Upper lobe of left lung (tissue), 6 donors: ENCODE measurements around the gene GIT2. TPM values are rescaled to one million over a fixed set of nuclear protein-coding genes. Genes with fewer than 3 reads are reported as not detected.

Experiments
- ATAC-seq, 2 donors: fragments of 200-7000 bp; cut with Tn5 transposase; one replicate each; pipeline ENCODE4 v1.9.1; 2022; ENCODE audit warnings: mild to moderate bottlenecking in 2 of 2, moderate library complexity in 2 of 2; ENCODE audit not compliant: low FRiP score in 2 of 2
- DNase-seq, 2 donors: peaks; one replicate each; pipeline ENCODE4 v3.0.0-alpha.2; 2019 to 2020
- H3K27ac ChIP-seq, 4 donors: fragments of 200-600 bp; sonication (generic); one replicate each; pipeline ENCODE4 v1.5.1; 2016 to 2019
- H3K27me3 ChIP-seq, 4 donors: fragments of 200-600 bp; sonication (generic); one replicate each; pipeline ENCODE4 v1.5.1; 2017 to 2019
- H3K36me3 ChIP-seq, 4 donors: fragments of 200-600 bp; sonication (generic); one replicate each; pipeline ENCODE4 v1.5.1; 2016 to 2019
- H3K4me1 ChIP-seq, 4 donors: fragments of 200-600 bp; sonication (generic); one replicate each; pipeline ENCODE4 v1.5.1; 2018 to 2019
- H3K4me3 ChIP-seq, 4 donors: fragments of 200-600 bp; sonication (generic); one replicate each; pipeline ENCODE4 v1.5.1; 2017 to 2019; ENCODE audit warnings: mild to moderate bottlenecking in 2 of 4, moderate library complexity in 1 of 4
- H3K9me3 ChIP-seq, 4 donors: fragments of 200-600 bp; sonication (generic); one replicate each; pipeline ENCODE4 v1.5.1; 2018 to 2019
- EP300 ChIP-seq, 4 donors: sonication (generic); formaldehyde crosslinking; IDR thresholded peaks; one replicate each; pipeline ENCODE4 v1.5.1; 2017; ENCODE audit warnings: antibody characterized with exemption in 4 of 4, control low read depth in 2 of 4
- POLR2A ChIP-seq, 4 donors: fragments of 450-650 bp; IDR thresholded peaks; one replicate each; pipeline ENCODE4 v1.5.1; 2016 to 2017; ENCODE audit warnings: antibody characterized with exemption in 4 of 4, mild to moderate bottlenecking in 2 of 4
- POLR2AphosphoS5 ChIP-seq, 2 donors: sonication (generic); formaldehyde crosslinking; IDR thresholded peaks; one replicate each; pipeline ENCODE4 v1.5.1; 2017; ENCODE audit warnings: antibody characterized with exemption in 2 of 2
- WGBS, 2 donors: methylation state at CpG; one replicate each; pipeline ENCODE4 v1.1.5; 2017 to 2018; 5-methylcytosine and 5-hydroxymethylcytosine counted together
- total RNA-seq, 6 donors: library from RNA; depleted of rRNA in 4 of 6; stranded (reverse); fragments of >200 nt in 4 of 6; gene quantifications; one replicate each; pipeline versions ENCODE4 v1.1.0 to v1.2.1, GENCODE V29; 2016 to 2021
- TF ChIP-seq, protein P1 (sequence below), 6 experiments: fragments of 450-650 bp in 4 of 6; fragments of 200-600 bp in 2 of 6; sonication (generic) in 2 of 6; IDR thresholded peaks; one replicate each; pipeline ENCODE4 v1.5.1; 2016 to 2019; ENCODE audit warnings: antibody characterized with exemption in 6 of 6
- donor health status: DM: no; HTN: no; CAD: no; lungs with moderate emphysema.
- donor health status: DM: no; HTN: yes; CAD: no; lungs with severe emphysema.

GIT2 gene
- total RNA-seq, 6 donors from 2014 or later, result 45.1 to 89.1 (median 55.3) TPM

DNA sequence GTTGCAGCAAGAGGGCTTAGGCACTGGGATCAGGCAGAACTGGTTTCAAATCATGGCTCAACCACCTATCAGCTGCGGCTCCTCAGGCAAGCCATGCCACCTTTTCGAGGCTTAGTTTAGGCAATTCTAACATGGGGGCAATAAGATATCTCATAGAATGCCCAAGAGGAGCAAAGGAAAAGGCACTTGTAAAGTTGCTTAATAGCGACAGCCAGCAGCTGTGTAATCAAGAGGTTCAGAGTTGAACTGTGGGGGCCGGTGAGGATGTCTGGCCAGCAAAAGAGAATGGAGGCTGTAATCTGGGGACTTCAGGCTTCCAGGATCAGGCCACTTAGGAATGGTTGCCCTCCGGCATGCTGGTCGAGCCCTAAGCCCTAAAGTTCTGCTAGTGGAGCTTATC lies 99.1 kb downstream of the GIT2 start:
- Histone ChIP-seq H3K27ac (no peak overlapping the region), H3K27me3 (no peaks in the 10 kb centered on the region), H3K4me3 (no peak overlapping the region), H3K36me3 (no peaks in the 10 kb centered on the region), H3K9me3 (no peaks in the 10 kb centered on the region), H3K4me1 (peaks cover 16 to 20% (median 18%) of the 10 kb centered on the region in 4 donors)
- DNase-seq, result no peak
- WGBS, 2 donors, result 84 to 88% methylated on average over 6 of the region's 6 CpGs
- no peak for ATAC-seq
- TF ChIP-seq, protein P1, sequence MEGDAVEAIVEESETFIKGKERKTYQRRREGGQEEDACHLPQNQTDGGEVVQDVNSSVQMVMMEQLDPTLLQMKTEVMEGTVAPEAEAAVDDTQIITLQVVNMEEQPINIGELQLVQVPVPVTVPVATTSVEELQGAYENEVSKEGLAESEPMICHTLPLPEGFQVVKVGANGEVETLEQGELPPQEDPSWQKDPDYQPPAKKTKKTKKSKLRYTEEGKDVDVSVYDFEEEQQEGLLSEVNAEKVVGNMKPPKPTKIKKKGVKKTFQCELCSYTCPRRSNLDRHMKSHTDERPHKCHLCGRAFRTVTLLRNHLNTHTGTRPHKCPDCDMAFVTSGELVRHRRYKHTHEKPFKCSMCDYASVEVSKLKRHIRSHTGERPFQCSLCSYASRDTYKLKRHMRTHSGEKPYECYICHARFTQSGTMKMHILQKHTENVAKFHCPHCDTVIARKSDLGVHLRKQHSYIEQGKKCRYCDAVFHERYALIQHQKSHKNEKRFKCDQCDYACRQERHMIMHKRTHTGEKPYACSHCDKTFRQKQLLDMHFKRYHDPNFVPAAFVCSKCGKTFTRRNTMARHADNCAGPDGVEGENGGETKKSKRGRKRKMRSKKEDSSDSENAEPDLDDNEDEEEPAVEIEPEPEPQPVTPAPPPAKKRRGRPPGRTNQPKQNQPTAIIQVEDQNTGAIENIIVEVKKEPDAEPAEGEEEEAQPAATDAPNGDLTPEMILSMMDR (IDR thresholded peaks at IDR 0.05), result no peak
- no peak for TF ChIP-seq EP300 (IDR thresholded peaks at IDR 0.05)
- no peak for TF ChIP-seq POLR2A (IDR thresholded peaks at IDR 0.05)
- no peak for TF ChIP-seq POLR2AphosphoS5 (IDR thresholded peaks at IDR 0.05)

DNA sequence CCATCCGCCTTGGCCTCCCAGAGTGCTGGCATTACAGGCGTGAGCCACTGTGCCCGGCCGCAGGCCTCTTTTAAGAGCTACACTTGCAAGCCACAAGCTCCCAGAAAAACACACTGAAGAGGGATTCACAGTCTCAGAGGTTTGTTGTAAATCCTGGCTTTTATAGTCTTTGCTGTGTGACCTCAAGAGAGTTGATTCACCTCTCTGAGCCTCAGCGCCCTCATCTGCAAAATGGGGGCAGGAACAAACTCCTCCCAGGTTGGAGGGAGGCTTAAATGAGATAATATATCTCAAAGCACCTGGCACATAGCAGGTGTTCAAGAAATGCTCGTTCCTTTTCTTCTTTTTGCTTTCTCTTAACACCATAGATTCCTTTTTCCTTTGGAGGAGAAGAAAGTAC lies 100.0 kb downstream of the GIT2 start:
- peaks cover 8 to 12% (median 10%) of the 10 kb centered on the region in 4 donors for H3K4me1 ChIP-seq
- H3K4me3 ChIP-seq, result no peak overlapping the region
- ATAC-seq (no peak), DNase-seq (no peak)
- H3K36me3 ChIP-seq, result no peaks in the 10 kb centered on the region
- TF ChIP-seq POLR2A (IDR thresholded peaks at IDR 0.05) (no peak), EP300 (IDR thresholded peaks at IDR 0.05) (no peak), POLR2AphosphoS5 (IDR thresholded peaks at IDR 0.05) (no peak)
- TF ChIP-seq, protein P1 (IDR thresholded peaks at IDR 0.05), result no peak
- 87 to 91% methylated on average over 5 to 6 of the region's 6 CpGs for WGBS, 2 donors
- no peak overlapping the region for H3K27ac ChIP-seq
- H3K9me3 ChIP-seq, result no peaks in the 10 kb centered on the region
- H3K27me3 ChIP-seq, result no peaks in the 10 kb centered on the region

DNA sequence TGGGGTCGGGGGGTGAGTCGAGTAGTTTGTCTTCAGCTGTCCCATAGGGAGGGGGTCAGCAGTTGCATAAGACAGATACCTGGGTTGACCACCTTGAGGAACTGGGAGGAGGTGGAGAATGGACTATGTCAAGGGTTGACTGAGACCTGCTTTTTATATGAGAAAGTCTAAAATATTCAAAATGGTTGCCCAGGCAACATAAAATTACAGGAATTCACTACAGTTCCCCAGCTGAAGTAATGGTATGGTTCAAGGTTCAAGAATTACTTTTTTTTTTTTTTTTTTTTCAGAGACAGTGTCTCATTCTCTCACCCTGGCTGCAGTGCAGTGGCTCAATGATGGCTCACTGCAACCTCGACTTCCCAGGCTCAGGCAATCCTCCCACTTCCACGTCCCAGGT lies 101.2 kb downstream of the GIT2 start:
- no peak overlapping the region for H3K27ac ChIP-seq
- WGBS, 2 donors, result 64 to 66% methylated on average over 4 of the region's 4 CpGs
- no peaks in the 10 kb centered on the region for H3K9me3 ChIP-seq
- peaks cover 6 to 8% (median 6%) of the 10 kb centered on the region in 4 donors for H3K4me1 ChIP-seq
- no peak for TF ChIP-seq POLR2AphosphoS5 (IDR thresholded peaks at IDR 0.05)
- TF ChIP-seq, protein P1 (IDR thresholded peaks at IDR 0.05), result no peak
- no peak for TF ChIP-seq EP300 (IDR thresholded peaks at IDR 0.05)
- TF ChIP-seq POLR2A (IDR thresholded peaks at IDR 0.05), result no peak
- H3K27me3 ChIP-seq, result no peaks in the 10 kb centered on the region
- H3K36me3 ChIP-seq, result no peaks in the 10 kb centered on the region
- no peak for DNase-seq
- no peak overlapping the region for H3K4me3 ChIP-seq
- ATAC-seq, result no peak

DNA sequence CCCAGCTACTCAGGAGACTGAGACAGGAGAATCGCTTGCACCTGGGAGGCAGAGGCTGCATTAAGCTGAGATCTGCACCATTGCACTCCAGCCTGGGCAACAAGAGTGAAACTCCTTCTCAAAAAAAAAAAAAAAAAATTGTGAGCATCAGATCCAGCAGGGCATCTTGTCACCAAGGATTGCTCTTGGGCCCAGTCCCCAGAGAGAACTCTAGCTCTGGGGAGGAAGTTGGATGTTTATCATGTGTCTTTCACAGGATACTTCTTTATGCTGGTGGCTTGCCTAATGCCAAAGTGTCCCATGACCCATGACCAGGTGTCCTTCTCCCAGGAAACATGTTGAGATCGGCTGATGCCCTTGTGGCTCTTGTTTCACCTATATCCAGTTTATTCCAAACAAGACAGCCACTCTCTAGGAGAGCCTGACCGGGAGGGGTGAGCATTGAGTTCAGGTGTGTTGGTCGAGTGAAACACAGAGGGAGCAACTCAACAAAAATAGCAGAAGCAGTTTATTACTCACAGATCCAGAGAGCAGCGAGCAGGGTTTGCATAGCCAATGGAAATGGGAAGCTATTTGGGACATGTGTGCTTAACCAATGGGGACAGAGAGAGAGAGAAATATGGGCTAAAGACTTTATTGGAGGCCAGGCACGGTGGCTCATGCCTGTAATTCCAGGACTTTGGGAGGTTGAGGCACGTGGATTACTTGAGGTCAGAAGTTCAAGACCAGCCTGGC lies 102.7 kb downstream of the GIT2 start:
- no peak for TF ChIP-seq POLR2AphosphoS5 (IDR thresholded peaks at IDR 0.05)
- TF ChIP-seq EP300 (IDR thresholded peaks at IDR 0.05), result no peak
- TF ChIP-seq, protein P1 (IDR thresholded peaks at IDR 0.05), result no peak
- no peak for TF ChIP-seq POLR2A (IDR thresholded peaks at IDR 0.05)
- Histone ChIP-seq H3K4me1 (peaks cover 0 to 9% (median 3%) of the 10 kb centered on the region in 4 donors), H3K27ac (no peak overlapping the region), H3K4me3 (no peak overlapping the region), H3K27me3 (no peaks in the 10 kb centered on the region), H3K36me3 (no peaks in the 10 kb centered on the region), H3K9me3 (no peaks in the 10 kb centered on the region)
- ATAC-seq (no peak), DNase-seq (peak in 1 of 2 donors; percentile 41)
- WGBS, 2 donors, result 75 to 77% methylated on average over 7 of the region's 7 CpGs

DNA sequence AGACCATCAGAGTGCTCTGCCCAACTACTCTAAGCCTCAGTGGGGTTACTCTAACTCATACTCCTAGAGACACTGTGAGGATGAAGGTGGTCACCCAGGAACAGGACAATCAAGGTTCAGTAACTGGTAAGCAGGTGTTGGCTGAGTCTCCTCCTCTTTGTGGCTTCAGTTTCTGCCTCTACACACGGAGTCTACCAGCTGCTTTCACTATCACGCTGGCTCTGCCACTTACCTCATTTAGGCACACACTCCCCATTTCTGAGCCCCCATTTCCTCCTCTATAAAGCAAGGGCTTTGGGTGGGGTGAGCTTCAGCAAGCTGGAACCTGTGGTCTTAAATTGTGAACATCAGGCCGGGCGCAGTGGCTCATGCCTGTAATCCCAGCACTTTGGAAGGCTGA lies 103.4 kb downstream of the GIT2 start:
- no peak for ATAC-seq
- Histone ChIP-seq H3K9me3 (no peaks in the 10 kb centered on the region), H3K4me3 (no peak overlapping the region), H3K36me3 (no peaks in the 10 kb centered on the region), H3K27me3 (no peaks in the 10 kb centered on the region), H3K27ac (no peak overlapping the region), H3K4me1 (peaks cover 3 to 15% (median 9%) of the 10 kb centered on the region in 4 donors)
- no peak for DNase-seq
- TF ChIP-seq, protein P1 (IDR thresholded peaks at IDR 0.05), result no peak
- no peak for TF ChIP-seq POLR2A (IDR thresholded peaks at IDR 0.05)
- 75 to 84% methylated on average over 4 of the region's 4 CpGs for WGBS, 2 donors
